Gastroesophageal sphincter (tissue), 4 donors: Measurements from ENCODE around the gene DPH6. TPM values are rescaled to one million over a fixed set of nuclear protein-coding genes. Genes with fewer than 3 reads are reported as not detected.

ENCODE experiments used
- small RNA-seq, 4 donors: library from RNA; depleted of rRNA; stranded (forward); fragments of <200 nt; gene quantifications; one replicate each; pipeline ENCODE3, GENCODE V24; 2016
- total RNA-seq, 4 donors: library from RNA; depleted of rRNA; stranded (reverse); fragments of >200 nt; gene quantifications; one replicate each; pipeline ENCODE4 v1.1.0, GENCODE V29; 2016

DPH6 gene
- total RNA-seq, 4 donors from 2014 or later = 5.4 to 46.2 (median 17.7) TPM

Small RNAs within 50 kb of the gene (small RNA-seq; reads per million reads assigned to genes)
- gene AC019288.1 = 0 reads per million in 4 donors
- 0 reads per million in 4 donors for gene MIR3942
